G401 (cell line): Measurements from ENCODE around the gene PDXDC1. TPM values are rescaled to one million over a fixed set of nuclear protein-coding genes. Genes with fewer than 3 reads are reported as not detected.
"Not testable (repeated sequence)": the region's sequence is repeated elsewhere in the genome, so short reads cannot be mapped to it uniquely, and the experiment has no call there.

Experiments
- DNase-seq: peaks from one replicate; pipeline ENCODE4 v3.0.0-alpha.2; 2015; ENCODE audit warnings: low spot score
- in situ Hi-C: cut with HindIII; loops from 2 replicates; pipeline ENCODE4 v1.10.0; 2016; ENCODE audit warnings: low sequenced_read_pairs, mixed read lengths
- total RNA-seq: library from RNA; depleted of rRNA; stranded (reverse); fragments of >200 nt; shearing (Covaris generic); gene quantifications from 2 replicates; pipeline ENCODE4 v1.2.3, GENCODE V29; 2014

Gene PDXDC1
- total RNA-seq, 1 experiment from 2014 or later, result 45.2 TPM

DNA sequence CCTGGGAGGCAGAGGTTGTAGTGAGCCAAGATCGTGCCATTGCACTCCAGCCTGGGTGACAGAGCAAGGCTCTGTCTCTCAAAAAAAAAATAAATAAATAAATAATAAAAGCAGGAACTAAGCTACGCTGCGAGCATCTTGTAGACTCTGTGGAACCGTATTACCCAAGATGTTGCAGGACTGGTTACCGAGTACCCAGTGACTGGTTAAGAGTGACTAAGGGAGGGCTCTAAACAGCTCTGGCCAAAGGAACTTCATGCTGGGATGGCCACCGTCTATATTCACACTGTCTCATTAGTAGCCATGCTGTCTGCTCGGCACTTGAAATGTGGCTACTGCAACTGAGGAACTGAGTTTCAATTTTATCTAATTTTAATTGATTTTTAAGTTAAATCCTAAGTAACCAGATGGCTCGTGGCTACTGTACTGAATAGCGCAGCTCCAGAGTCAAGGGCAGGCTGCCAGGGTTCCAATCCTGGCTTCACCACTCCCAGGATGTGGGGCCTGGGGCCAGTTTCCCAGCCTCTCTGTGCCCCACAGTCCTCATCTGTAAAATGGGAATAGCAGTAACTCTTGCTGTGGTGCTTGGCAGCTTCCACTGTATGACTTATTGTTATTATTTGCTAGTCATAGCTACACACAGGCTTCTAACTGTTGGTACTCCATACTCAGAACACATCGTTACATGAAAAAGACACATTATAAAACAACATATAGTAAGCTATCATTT lies 78.1 kb downstream of the PDXDC1 start:
- in situ Hi-C loops, result no loop called here
- no peak for DNase-seq

- DNase-seq, result no peak
- in situ Hi-C loops, result no loop called here
Observed at GRCh38 chr16:15053904-15054303, 79.1 kb downstream of the PDXDC1 start.

- DNase-seq, result no peak
- in situ Hi-C loops, result no loop called here
Observed at GRCh38 chr16:15054357-15055140, 79.7 kb downstream of the PDXDC1 start.

- in situ Hi-C loops, result no loop called here
- DNase-seq, result no peak
Observed at GRCh38 chr16:15055141-15056053, 80.6 kb downstream of the PDXDC1 start.

DNA sequence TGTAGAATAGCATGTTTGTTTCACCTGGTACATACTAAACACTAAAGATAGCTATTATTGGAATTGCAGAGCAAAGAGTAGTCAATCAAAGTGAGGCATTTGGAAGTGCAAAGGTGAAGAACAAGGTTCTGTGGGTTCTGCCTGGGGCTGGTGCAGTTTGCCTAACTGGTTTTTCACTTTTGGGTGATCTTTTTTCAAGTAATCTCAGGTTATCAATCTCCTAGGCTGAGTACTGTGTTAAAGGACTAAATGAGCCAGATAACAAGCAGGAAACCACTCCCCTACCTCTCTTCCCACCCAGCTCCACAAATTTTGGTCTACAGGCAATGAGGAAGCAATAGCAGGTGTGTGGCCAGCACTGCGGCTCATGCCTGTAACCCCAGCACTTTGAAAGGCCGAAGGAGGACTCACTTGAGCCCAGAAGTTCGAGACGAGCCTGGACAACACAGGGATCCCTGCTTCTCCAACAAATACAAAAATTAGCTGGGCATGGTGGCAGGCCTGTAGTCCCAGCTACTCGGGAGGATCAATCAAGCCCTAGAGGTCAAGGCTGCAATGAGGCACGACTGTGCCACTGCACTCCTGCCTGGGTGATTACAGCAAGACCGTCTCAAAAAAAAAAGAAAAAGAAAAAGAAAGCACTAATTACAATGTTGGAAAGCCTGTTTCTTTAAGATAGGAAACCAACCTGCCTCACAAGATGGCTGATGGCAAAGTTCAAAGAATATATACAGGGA lies 83.0 kb downstream of the PDXDC1 start:
- in situ Hi-C loops, result no loop called here

DNA sequence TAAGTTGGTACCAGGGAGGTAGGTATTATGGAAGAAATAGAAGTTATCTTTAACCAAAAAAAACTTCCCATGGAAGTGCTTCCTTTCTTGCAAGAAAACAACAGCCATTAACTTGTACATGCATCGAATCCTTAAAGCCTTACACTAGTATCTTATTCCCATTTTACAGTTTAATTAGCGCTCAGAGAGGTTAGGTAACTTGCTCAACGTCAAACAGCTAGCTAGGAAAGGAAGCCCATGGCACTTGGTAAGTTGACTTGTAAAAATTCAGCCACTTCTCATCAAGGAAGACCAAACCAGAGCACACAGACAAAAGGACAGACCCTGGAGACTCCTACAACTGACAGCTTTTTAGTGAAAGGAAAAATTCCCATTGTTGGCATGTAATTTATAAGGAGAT lies 84.5 kb downstream of the PDXDC1 start:
- DNase-seq, result no peak
- in situ Hi-C loops, result no loop called here

More for the DNA sequence above, 83.0 kb downstream of the PDXDC1 start:
- no peak for DNase-seq

- in situ Hi-C loops, result not testable (repeated sequence)
Observed at GRCh38 chr16:15062085-15062810, 87.4 kb downstream of the PDXDC1 start.

DNA sequence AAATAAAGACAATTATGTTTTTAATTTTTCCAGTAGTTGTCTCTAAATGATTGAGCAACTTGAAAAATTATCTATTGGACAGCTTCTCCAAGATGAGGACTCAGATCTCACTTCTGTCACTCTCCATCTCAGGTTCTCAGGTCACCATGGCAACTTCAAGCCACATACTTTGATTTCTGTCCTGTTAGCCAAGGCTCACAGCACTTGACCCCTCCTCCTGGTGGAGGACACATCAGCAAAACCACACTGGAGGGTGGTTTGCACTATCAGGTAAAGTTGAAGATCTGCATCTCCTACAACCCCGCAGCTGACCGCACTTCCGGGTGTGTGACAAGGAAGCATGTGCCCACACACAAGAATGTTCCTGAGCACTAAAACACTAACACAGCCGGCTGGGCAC lies 91.1 kb downstream of the PDXDC1 start:
- in situ Hi-C loops, DNase-seq: not testable (repeated sequence)

More at GRCh38 chr16:15062085-15062810, 87.4 kb downstream of the PDXDC1 start:
- DNase-seq, result not testable (repeated sequence)

DNA sequence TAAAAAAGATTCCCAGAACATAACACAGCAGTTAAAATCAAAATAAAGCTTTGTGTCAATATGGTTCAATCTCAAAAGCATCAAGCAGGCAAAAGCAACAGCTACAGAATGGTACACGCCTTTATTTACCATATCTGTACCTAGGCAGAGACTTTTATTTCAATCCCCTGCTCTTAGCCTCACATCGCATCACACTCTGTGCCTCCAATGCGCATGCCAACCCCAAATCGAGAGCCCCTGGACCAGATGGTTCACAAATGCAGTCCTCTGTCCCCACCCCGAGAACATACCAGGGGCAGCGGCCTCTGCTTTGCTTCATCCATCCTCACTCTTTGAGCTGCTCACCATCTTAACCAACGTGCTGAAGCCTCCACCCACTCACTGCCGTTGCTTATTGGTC lies 91.9 kb downstream of the PDXDC1 start:
- DNase-seq, in situ Hi-C loops: not testable (repeated sequence)

DNA sequence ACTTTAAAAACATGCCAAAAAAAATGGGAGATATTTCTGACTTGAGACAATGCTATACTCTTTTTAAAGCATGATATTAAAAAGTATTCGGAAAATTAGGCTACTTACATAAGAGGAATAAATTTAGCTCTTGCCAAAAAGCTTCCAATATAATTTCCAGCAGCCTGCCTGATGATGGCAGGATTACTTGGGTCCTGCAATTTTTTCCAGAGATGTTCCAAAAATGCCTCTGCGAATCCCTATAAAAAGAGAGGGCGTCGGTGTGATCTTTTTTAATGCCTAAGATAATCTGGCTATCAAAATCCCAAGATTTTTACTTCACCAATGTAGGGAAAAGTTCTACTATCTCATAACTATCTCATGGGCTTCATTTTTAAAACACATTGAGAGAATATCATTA lies 96.2 kb downstream of the PDXDC1 start:
- in situ Hi-C loops, result not testable (repeated sequence)
- peak; percentile 14 for DNase-seq

DNA sequence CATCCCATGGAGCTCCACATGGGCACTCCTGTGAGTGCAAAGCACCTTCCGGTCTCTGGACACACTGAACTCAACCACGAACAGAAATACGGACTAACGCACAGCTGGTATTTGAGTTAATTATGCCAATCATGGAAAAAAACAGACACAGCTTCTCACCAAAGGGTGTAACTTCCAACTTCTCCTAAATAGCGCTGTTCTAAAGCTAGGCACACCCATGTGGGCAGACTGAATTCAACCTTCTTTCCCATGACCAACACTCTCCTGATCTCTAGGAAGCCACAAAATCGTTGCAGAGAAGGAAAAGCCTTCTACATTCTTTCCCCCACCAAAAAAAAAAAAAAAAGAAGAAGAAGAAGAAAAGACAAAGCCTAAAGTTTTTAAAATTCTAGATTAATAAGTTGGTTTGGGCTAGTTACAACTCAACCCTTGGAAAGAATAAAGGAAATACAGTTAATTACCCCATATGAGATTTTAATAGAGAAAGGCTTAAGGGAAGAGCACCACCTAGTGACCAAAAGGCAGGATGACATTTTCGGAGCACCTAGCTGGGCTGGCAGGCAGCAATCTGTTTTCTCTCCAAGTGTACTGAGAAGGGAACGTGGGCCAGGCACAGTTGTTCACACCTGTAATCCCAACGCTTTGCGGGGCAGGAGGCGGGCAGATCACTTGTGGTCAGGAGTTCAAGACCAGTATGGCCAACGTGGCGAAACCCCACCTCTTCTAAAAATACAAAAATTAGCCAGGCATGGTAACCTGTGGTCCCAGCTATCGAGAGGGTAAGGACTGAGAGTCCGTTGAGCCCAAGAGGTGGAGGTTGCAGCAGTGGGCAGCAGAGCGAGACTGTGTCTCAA lies 97.3 kb downstream of the PDXDC1 start:
- in situ Hi-C loops, result not testable (repeated sequence)
- peak; percentile 23 for DNase-seq

GRCh38 chr16:15073101-15073500 lies 98.3 kb downstream of the PDXDC1 start:
- no peak for DNase-seq
- in situ Hi-C loops, result no loop called here

GRCh38 chr16:15076161-15076560 lies 101.3 kb downstream of the PDXDC1 start:
- DNase-seq, in situ Hi-C loops: not testable (repeated sequence)

DNA sequence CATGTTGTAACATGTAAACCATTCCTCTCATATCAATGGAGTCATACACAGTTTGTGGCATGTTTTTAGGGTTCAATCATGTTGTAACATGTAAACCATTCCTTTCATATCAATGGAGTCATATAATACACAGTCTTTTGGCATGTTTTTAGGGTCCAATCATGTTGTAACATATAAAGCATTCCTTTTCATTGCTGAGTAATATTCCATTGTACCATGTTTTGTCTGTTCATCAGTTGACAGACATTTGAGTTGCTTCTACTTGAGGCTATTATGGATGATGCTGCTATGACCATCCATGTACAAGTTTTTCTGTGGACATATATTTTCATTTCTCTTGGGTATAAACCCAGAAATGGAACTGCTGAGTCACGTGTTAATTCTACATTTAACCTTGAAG lies 106.1 kb downstream of the PDXDC1 start:
- in situ Hi-C loops, DNase-seq: not testable (repeated sequence)

DNA sequence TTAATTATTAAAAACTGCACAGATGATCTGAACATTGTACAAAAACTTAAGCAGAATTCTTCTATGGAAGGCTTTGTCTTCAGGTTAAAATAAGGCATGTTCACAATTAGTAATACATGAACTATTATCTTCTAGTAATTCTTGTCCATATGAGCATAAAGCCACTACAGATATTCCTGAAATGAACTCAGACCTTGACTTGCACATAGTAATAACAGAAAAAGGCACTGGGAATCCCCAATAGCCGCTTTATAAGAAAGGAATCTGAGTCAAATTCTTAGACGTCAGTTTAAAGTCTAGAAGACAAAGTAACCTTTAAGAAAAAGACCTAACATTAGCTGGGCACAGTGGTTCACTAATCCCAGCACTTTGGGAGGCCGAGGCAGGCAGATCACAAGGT lies 108.0 kb downstream of the PDXDC1 start:
- in situ Hi-C loops, DNase-seq: not testable (repeated sequence)

- DNase-seq, in situ Hi-C loops: not testable (repeated sequence)
Observed at GRCh38 chr16:15090663-15091269, 115.9 kb downstream of the PDXDC1 start.

GRCh38 chr16:15093571-15093954 lies 118.7 kb downstream of the PDXDC1 start:
- DNase-seq, in situ Hi-C loops: not testable (repeated sequence)
